ENCODE data around the gene FAM236B.
"Not testable (repeated sequence)": the region's sequence is repeated elsewhere in the genome, so short reads cannot be mapped to it uniquely, and the experiment has no call there.

- not testable (repeated sequence) for TF ChIP-seq E2F4 (CRISPR knock-in tag; IDR thresholded peaks at IDR 0.05; ENCODE audit: borderline replicate concordance, low read depth); MYBL2 (CRISPR knock-in tag; IDR thresholded peaks at IDR 0.05); TCF7 (CRISPR knock-in tag; IDR thresholded peaks at IDR 0.05; ENCODE audit: low read depth); CTCF (IDR thresholded peaks at IDR 0.05)
Observed at GRCh38 chrX:72783365-72783936, 991 bp upstream of the FAM236B start.

Data from WTC11 (cell line).